Natural killer cell (primary cell): ENCODE results near the gene SNPH. TPM values are rescaled to one million over a fixed set of nuclear protein-coding genes. Genes with fewer than 3 reads are reported as not detected.

Experiments used
- ATAC-seq, 3 donors: fragments of 150-1000 bp in 2 of 3; fragments of 200-7000 bp in 1 of 3; cut with Tn5 transposase; 1 replicate in 1 of 3; 2 replicates in 2 of 3; pipeline ENCODE4 v1.10.0; 2021; ENCODE audit warnings: mild to moderate bottlenecking in 2 of 3, moderate library complexity in 2 of 3
- DNase-seq, 2 donors: peaks; one replicate each; pipeline versions ENCODE4 v3.0.0 to v3.0.0-alpha.2; 2013 to 2021; ENCODE audit warnings: mixed read lengths in 1 of 2
- H3K27ac ChIP-seq: one replicate; pipeline ENCODE4 v1.5.1; 2013; ENCODE audit warnings: mild to moderate bottlenecking, low read length
- H3K27me3 ChIP-seq: one replicate; pipeline ENCODE4 v1.6.1; 2013; ENCODE audit warnings: low read length; ENCODE audit not compliant: control insufficient read depth, insufficient read depth
- H3K36me3 ChIP-seq: one replicate; pipeline ENCODE4 v1.6.1; 2013; ENCODE audit warnings: low read length; ENCODE audit not compliant: control insufficient read depth, insufficient read depth
- H3K4me1 ChIP-seq: one replicate; pipeline ENCODE4 v1.6.1; 2013; ENCODE audit warnings: low read length; ENCODE audit not compliant: control insufficient read depth, insufficient read depth
- H3K4me3 ChIP-seq: one replicate; pipeline ENCODE4 v1.5.1; 2013; ENCODE audit warnings: low read length
- H3K9me3 ChIP-seq: one replicate; pipeline ENCODE4 v1.6.1; 2013; ENCODE audit warnings: low read length; ENCODE audit not compliant: control insufficient read depth, insufficient read depth
- H3K27ac Mint-ChIP-seq, 2 donors: one replicate each; pipeline ENCODE4 v1.8.0; 2022; ENCODE audit warnings: mild to moderate bottlenecking in 2 of 2, mixed read lengths in 2 of 2, moderate library complexity in 1 of 2
- H3K27me3 Mint-ChIP-seq, 2 donors: one replicate each; pipeline ENCODE4 v1.8.0; 2022; ENCODE audit warnings: low read depth in 2 of 2, mixed read lengths in 2 of 2
- H3K36me3 Mint-ChIP-seq: one replicate; pipeline ENCODE4 v1.8.0; 2022; ENCODE audit warnings: mixed read lengths
- H3K4me1 Mint-ChIP-seq, 2 donors: one replicate each; pipeline ENCODE4 v1.8.0; 2022; ENCODE audit warnings: mixed read lengths in 2 of 2
- H3K4me3 Mint-ChIP-seq: one replicate; pipeline ENCODE4 v1.8.0; 2022; ENCODE audit warnings: mild to moderate bottlenecking, moderate library complexity, mixed read lengths
- H3K9me3 Mint-ChIP-seq, 2 donors: one replicate each; pipeline ENCODE4 v1.8.0; 2022; ENCODE audit warnings: mixed read lengths in 2 of 2
- WGBS: methylation state at CpG from one replicate; pipeline ENCODE4 v1.1.7; 2013; ENCODE audit warnings: missing lambda C conversion rate; ENCODE audit not compliant: insufficient coverage; 5-methylcytosine and 5-hydroxymethylcytosine counted together
- intact Hi-C: fragments of 100-400 bp; cut with micrococcal nuclease; formaldehyde crosslinking; loops from one replicate; pipeline ENCODE4 v1.14.2; 2022
- total RNA-seq, 4 donors: library from RNA; stranded (reverse); fragments of 120-200 nt in 1 of 4; gene quantifications; one replicate each; pipeline versions ENCODE4 v1.2.3 to v1.2.4, GENCODE V29; 2013 to 2022
- TF ChIP-seq, protein P1 (sequence below): fragments of 200-600 bp; IDR thresholded peaks from one replicate; pipeline ENCODE4 v1.8.0; 2022; ENCODE audit warnings: antibody characterized with exemption

Gene SNPH
- total RNA-seq, 3 donors from 2014 or later (not counting 1 experiment from before 2014, with no cell fraction given) = 3.1 to 5.9 (median 5.8) TPM

- Histone ChIP-seq H3K4me1 (no peaks in the 10 kb centered on the region), H3K27me3 (peaks cover 34% of the 10 kb centered on the region), H3K36me3 (no peaks in the 10 kb centered on the region), H3K27ac (no peak overlapping the region), H3K9me3 (no peaks in the 10 kb centered on the region), H3K4me3 (no peak overlapping the region)
- no peak for ATAC-seq
- DNase-seq = no peak
- Mint-ChIP-seq H3K9me3 (no peaks in the 10 kb centered on the region), H3K27me3 (peaks cover 23 to 36% of the 10 kb centered on the region in 2 donors), H3K4me3 (no peak overlapping the region), H3K27ac (no peak overlapping the region), H3K4me1 (no peaks in the 10 kb centered on the region), H3K36me3 (no peaks in the 10 kb centered on the region)
- intact Hi-C loops = no loop called here
- TF ChIP-seq, protein P1, sequence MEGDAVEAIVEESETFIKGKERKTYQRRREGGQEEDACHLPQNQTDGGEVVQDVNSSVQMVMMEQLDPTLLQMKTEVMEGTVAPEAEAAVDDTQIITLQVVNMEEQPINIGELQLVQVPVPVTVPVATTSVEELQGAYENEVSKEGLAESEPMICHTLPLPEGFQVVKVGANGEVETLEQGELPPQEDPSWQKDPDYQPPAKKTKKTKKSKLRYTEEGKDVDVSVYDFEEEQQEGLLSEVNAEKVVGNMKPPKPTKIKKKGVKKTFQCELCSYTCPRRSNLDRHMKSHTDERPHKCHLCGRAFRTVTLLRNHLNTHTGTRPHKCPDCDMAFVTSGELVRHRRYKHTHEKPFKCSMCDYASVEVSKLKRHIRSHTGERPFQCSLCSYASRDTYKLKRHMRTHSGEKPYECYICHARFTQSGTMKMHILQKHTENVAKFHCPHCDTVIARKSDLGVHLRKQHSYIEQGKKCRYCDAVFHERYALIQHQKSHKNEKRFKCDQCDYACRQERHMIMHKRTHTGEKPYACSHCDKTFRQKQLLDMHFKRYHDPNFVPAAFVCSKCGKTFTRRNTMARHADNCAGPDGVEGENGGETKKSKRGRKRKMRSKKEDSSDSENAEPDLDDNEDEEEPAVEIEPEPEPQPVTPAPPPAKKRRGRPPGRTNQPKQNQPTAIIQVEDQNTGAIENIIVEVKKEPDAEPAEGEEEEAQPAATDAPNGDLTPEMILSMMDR = no peak
- 100% methylated on average over 2 of the region's 3 CpGs for WGBS
Observed at GRCh38 chr20:1232286-1233111, 33.6 kb upstream of the SNPH start.

DNA sequence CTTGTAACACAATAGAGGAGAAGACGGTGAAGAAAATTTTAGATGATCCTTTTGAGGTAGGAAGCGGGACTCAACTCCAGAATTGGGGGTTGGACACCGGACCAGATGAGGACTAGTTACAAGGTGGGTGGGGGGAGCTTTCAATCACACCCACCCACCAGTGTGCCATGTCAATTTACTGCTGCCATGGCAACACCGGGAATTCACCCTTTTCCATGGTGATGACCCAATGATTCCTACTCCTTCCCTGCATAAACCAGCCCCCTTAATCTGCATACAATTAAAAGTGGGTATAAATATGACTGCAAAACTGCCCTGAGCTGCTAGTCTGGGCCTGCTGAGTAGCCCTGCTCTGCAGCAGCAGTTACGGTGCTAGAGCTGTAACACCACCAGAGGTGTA, 25.5 kb upstream of the SNPH start:
- ATAC-seq = no peak
- intact Hi-C loops = no loop called here
- Histone ChIP-seq H3K27me3 (peaks cover 7% of the 10 kb centered on the region), H3K9me3 (no peaks in the 10 kb centered on the region), H3K4me1 (no peaks in the 10 kb centered on the region), H3K36me3 (no peaks in the 10 kb centered on the region), H3K27ac (no peak overlapping the region), H3K4me3 (no peak overlapping the region)
- TF ChIP-seq, protein P1 = no peak
- Mint-ChIP-seq H3K27me3 (peaks cover 15 to 57% of the 10 kb centered on the region in 2 donors), H3K4me1 (peaks cover 0 to 5% of the 10 kb centered on the region in 2 donors), H3K27ac (no peak overlapping the region), H3K36me3 (no peaks in the 10 kb centered on the region), H3K9me3 (no peaks in the 10 kb centered on the region), H3K4me3 (no peak overlapping the region)
- 95% methylated on average over 4 of the region's 5 CpGs for WGBS
- no peak for DNase-seq

DNA sequence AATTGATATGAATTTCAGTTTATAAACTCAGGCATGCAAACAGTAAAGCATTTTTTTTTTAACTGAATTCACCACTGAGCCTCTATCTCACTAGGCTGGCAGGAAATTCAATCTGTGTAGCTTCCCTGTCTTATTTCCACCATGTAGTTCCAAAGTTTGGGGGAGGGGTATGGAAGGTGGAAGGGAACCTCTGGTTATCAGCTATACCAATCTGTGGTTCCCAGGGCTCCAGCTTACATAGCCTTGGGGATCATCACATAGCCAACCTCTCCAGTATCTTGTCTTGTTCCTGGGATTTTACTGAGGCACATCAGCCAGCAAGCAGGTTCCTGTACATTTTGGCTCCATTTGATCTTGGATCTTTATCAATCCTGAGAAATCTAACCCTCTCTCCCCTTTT, 24.6 kb upstream of the SNPH start:
- Histone ChIP-seq H3K4me3 (no peak overlapping the region), H3K27me3 (peaks cover 5% of the 10 kb centered on the region), H3K27ac (no peak overlapping the region), H3K36me3 (no peaks in the 10 kb centered on the region), H3K9me3 (no peaks in the 10 kb centered on the region), H3K4me1 (no peaks in the 10 kb centered on the region)
- no peaks in the 10 kb centered on the region for H3K9me3 Mint-ChIP-seq
- H3K4me1 Mint-ChIP-seq = peaks cover 0 to 5% of the 10 kb centered on the region in 2 donors
- no peak for DNase-seq
- H3K36me3 Mint-ChIP-seq = no peaks in the 10 kb centered on the region
- peaks cover 17 to 48% of the 10 kb centered on the region in 2 donors for H3K27me3 Mint-ChIP-seq
- TF ChIP-seq, protein P1 = no peak
- H3K27ac Mint-ChIP-seq = no peak overlapping the region
- H3K4me3 Mint-ChIP-seq = no peak overlapping the region
- intact Hi-C loops = no loop called here
- no peak for ATAC-seq

DNA sequence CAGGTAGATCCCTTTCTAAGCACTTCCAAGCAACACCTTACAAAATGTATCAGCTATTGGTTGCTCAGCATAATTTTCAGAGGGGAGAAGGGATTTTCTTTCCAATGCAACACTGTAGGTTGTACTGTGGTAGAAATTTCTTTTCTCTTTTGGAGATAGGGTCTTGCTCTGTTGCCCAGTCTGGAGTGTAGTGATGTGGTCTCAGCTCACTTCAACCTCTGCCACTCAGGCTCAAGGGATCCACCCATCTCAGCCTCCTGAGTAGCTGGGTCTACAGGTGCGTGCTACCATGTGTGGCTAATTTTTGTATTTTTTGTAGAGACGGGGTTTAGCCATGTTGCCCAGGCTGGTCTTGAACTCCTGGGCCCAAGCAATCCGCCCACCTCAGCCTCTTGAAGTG, 24.0 kb upstream of the SNPH start:
- 64% methylated on average over 3 of the region's 3 CpGs for WGBS
- Mint-ChIP-seq H3K27me3 (peaks cover 17 to 42% of the 10 kb centered on the region in 2 donors), H3K4me1 (peaks cover 0 to 5% of the 10 kb centered on the region in 2 donors), H3K9me3 (no peaks in the 10 kb centered on the region), H3K4me3 (no peak overlapping the region), H3K27ac (no peak overlapping the region), H3K36me3 (no peaks in the 10 kb centered on the region)
- ATAC-seq = no peak
- no peaks in the 10 kb centered on the region for H3K36me3 ChIP-seq
- H3K27ac ChIP-seq = no peak overlapping the region
- no peak for DNase-seq
- TF ChIP-seq, protein P1 = no peak
- intact Hi-C loops = no loop called here
- H3K4me1 ChIP-seq = no peaks in the 10 kb centered on the region
- no peaks in the 10 kb centered on the region for H3K9me3 ChIP-seq
- no peak overlapping the region for H3K4me3 ChIP-seq
- H3K27me3 ChIP-seq = peaks cover 4% of the 10 kb centered on the region
